ENCODE measurements around the gene FGF12.
"Not testable (repeated sequence)": the region's sequence is repeated elsewhere in the genome, so short reads cannot be mapped to it uniquely, and the experiment has no call there.

FGF12 gene

DNA sequence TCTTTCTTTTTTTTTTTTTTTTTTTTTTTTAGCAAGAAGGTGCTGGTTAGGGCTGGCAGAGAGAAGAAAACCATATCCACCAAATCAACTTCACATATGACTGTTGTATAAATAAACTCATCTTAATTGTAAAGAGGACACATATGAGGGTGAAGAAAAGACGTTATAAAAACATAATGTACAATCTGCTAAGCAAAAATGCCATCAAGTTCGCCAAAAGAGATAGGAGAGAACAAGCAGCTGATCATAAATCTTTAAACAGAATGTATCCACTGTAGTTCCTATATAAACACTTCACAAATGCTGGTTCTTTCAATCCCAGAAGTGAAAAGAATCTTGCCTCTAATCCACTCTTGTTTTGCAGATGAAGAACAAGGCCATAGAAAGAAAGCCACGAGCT is 9.2 kb downstream of the FGF12 start:
- H3K4me3 ChIP-seq (ENCODE audit: low read depth, low read length) = no peak overlapping the region
- no peak for DNase-seq (ENCODE audit: low read depth)
- TF ChIP-seq, protein P1, sequence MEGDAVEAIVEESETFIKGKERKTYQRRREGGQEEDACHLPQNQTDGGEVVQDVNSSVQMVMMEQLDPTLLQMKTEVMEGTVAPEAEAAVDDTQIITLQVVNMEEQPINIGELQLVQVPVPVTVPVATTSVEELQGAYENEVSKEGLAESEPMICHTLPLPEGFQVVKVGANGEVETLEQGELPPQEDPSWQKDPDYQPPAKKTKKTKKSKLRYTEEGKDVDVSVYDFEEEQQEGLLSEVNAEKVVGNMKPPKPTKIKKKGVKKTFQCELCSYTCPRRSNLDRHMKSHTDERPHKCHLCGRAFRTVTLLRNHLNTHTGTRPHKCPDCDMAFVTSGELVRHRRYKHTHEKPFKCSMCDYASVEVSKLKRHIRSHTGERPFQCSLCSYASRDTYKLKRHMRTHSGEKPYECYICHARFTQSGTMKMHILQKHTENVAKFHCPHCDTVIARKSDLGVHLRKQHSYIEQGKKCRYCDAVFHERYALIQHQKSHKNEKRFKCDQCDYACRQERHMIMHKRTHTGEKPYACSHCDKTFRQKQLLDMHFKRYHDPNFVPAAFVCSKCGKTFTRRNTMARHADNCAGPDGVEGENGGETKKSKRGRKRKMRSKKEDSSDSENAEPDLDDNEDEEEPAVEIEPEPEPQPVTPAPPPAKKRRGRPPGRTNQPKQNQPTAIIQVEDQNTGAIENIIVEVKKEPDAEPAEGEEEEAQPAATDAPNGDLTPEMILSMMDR (IDR thresholded peaks at IDR 0.05; ENCODE audit: low read depth, low read length, missing control alignments) = no peak
- in situ Hi-C loops (cut with HindIII; ENCODE audit: low sequenced_read_pairs) = no loop called here

DNA sequence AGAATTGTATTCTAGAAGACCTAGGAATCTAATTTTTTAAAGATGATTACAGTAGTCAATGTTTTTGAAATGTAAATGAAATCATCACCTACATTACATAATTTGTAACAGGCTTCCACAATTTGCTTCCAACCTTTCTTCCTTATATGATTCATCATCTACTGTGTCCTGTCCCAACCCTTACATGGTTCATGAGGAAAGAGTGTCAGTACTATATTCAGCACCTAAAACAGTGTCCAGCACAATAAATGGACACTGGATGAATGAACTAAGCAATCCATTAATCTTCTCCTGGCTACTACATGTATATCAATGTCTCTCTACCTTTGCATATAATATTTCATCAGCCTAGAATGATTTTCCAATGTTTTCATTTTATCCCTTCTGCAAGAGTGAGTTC is 12.2 kb downstream of the FGF12 start:
- no peak overlapping the region for H3K4me3 ChIP-seq (ENCODE audit: low read depth, low read length)
- TF ChIP-seq, protein P1 (IDR thresholded peaks at IDR 0.05; ENCODE audit: low read depth, low read length, missing control alignments) = no peak
- in situ Hi-C loops (cut with HindIII; ENCODE audit: low sequenced_read_pairs) = no loop called here
- no peak for DNase-seq (ENCODE audit: low read depth)

DNA sequence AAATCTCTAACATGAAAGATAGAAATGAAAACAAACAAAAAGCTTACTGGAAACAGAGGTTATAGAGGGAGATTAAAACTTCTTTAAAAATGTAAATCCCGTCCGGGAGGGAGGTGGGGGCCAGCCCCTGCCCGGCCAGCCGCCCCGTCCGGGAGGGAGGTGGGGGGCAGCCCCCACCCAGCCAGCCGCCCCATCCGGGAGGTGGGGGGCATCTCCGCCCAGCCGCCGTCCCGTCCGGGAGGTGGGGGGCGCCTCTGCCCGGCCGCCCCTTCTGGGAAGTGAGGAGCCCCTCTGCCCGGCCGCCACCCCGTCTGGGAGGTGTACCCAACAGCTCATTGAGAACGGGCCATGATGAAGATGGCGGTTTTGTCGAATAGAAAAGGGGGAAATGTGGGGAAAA is 16.2 kb downstream of the FGF12 start:
- H3K4me3 ChIP-seq (ENCODE audit: low read depth, low read length); DNase-seq (ENCODE audit: low read depth); in situ Hi-C loops (cut with HindIII; ENCODE audit: low sequenced_read_pairs): not testable (repeated sequence)

DNA sequence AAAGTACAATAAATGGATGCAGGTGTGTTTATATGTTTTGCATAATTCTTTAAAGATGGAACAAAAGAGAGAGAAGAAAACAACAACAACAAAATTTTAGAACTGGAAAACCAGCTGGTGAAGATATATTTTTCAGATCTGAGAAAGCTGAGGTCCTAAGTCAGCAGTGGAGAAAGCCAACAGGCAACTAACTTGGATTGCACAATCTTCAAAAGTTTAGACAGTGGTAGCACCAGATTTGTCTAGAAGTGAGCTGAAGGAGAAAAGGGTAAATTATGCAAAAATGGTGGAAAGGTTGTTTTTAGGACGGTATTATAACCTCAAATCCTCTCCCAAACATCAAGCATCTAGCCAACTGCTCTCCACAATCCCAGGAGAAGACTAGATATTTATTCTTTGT is 17.0 kb downstream of the FGF12 start:
- in situ Hi-C loops (cut with HindIII; ENCODE audit: low sequenced_read_pairs) = no loop called here
- TF ChIP-seq, protein P1 (IDR thresholded peaks at IDR 0.05; ENCODE audit: low read depth, low read length, missing control alignments) = no peak
- DNase-seq (ENCODE audit: low read depth) = no peak
- H3K4me3 ChIP-seq (ENCODE audit: low read depth, low read length) = no peak overlapping the region

DNA sequence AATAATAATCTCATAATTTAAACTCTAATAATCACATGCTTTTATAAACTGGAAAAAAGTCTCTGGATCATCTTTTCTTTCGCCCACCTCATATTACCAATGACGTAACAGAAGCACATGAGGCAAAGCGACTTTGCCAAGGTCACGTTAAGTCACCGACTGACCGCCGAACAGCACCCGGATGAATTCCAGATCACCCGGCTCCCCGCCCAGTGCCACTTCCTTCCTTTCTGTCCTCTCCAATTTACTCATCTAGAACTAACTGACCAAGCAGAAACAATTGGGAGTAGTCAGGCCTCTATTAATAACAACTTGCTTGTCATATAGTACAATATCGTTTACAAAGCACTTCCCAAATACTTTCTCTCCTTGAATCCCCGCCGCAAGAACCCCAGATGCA is 21.1 kb downstream of the FGF12 start:
- in situ Hi-C loops (cut with HindIII; ENCODE audit: low sequenced_read_pairs) = no loop called here
- TF ChIP-seq, protein P1 (IDR thresholded peaks at IDR 0.05; ENCODE audit: low read depth, low read length, missing control alignments) = no peak
- no peak for DNase-seq (ENCODE audit: low read depth)
- H3K4me3 ChIP-seq (ENCODE audit: low read depth, low read length) = no peak overlapping the region

DNA sequence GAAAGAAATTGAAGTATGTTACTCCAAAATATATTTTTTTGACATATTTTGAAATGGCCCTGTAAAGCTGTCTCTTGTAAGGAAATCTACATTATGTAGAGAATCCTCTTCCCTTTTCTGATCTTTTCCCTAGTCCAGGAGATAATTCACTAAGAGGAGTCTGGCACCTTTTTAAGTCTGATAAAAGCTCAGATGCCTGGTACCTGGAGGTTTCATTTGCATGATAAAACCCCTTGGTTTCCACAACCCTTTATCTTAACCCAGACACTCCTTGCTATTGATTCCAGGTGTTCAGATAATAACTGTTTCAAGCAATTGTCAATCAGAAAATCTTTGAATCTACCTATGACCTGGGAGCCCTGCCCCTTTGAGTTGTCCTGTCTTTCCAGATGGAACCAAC is 26.5 kb downstream of the FGF12 start:
- DNase-seq (ENCODE audit: low read depth) = no peak
- no peak overlapping the region for H3K4me3 ChIP-seq (ENCODE audit: low read depth, low read length)
- in situ Hi-C loops (cut with HindIII; ENCODE audit: low sequenced_read_pairs) = no loop called here
- TF ChIP-seq, protein P1 (IDR thresholded peaks at IDR 0.05; ENCODE audit: low read depth, low read length, missing control alignments) = no peak

DNA sequence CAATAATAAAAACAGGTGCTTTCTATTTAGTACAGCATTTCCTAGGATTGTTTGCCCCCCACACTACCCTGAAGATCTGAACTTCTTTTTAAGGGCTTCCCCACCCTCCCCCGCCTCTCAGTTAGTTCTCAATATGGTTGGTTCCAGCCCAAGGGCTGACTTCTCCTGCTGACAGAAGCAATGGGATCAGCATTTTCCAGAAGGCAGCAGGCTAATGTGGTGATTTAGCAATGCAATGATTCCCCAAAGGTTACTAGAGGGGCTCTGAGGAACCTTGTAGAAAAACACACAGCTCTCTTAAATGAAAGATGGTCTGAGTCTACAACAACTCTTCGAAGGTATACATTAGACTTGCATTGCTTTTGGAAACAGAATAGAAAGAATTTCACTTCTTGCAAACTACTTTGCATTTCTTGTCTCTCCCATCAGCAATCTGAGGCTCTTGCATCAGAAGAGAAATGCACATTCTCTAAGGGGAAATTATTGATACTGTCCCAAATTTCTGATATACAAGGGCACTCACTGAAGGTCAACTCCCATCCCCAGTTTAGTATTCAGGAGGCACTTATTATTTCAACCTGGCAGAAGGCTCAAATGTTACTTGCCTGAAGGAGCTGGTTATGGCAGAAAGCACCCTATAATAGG is 30.3 kb downstream of the FGF12 start:
- no peak for DNase-seq (ENCODE audit: low read depth)
- in situ Hi-C loops (cut with HindIII; ENCODE audit: low sequenced_read_pairs) = no loop called here

More for the DNA sequence above, 30.3 kb downstream of the FGF12 start:
- no peak overlapping the region for H3K4me3 ChIP-seq (ENCODE audit: low read depth, low read length)
- TF ChIP-seq, protein P1 (IDR thresholded peaks at IDR 0.05; ENCODE audit: low read depth, low read length, missing control alignments) = no peak

Data from astrocyte of the cerebellum (primary cell).